Lower leg skin (tissue), 4 donors: ENCODE data around the gene SLIT3. TPM values are rescaled to one million over a fixed set of nuclear protein-coding genes. Genes with fewer than 3 reads are reported as not detected.
A peak's percentile ranks its signal among the peaks of the same experiment; 100 is the strongest.

Experiments used
- DNase-seq, 2 donors: peaks; one replicate each; pipeline ENCODE4 v3.0.0-alpha.2; 2019; ENCODE audit warnings: low spot score in 2 of 2
- H3K4me3 ChIP-seq: fragments of 200-600 bp; sonication (generic); 2 replicates; pipeline ENCODE4 v1.5.1; 2017; ENCODE audit warnings: mild to moderate bottlenecking, low read depth; ENCODE audit not compliant: poor library complexity, severe bottlenecking
- POLR2A ChIP-seq, 2 donors: fragments of 450-650 bp; IDR thresholded peaks; one replicate each; pipeline ENCODE4 v1.6.1; 2016 to 2017; ENCODE audit warnings: antibody characterized with exemption in 2 of 2, mild to moderate bottlenecking in 1 of 2, moderate library complexity in 1 of 2
- WGBS, 2 donors: methylation state at CpG; one replicate each; pipeline ENCODE4 v1.1.5; 2018; 5-methylcytosine and 5-hydroxymethylcytosine counted together
- intact Hi-C: fragments of 100-400 bp; cut with DNase I; formaldehyde crosslinking; loops from one replicate; pipeline ENCODE4 v1.15.0; 2023; ENCODE audit warnings: low total_unique reads
- total RNA-seq, 4 donors: library from RNA; depleted of rRNA; stranded (reverse); fragments of >200 nt; gene quantifications; one replicate each; pipeline ENCODE4 v1.1.0, GENCODE V29; 2016
- TF ChIP-seq, protein P1 (sequence below), 3 donors: fragments of 450-650 bp; IDR thresholded peaks; one replicate each; pipeline ENCODE4 v1.5.1; 2016; ENCODE audit warnings: antibody characterized with exemption in 3 of 3, mild to moderate bottlenecking in 3 of 3, moderate library complexity in 2 of 3

Gene SLIT3
- total RNA-seq, 4 donors from 2014 or later = 12.4 to 66.0 (median 22.8) TPM

DNA sequence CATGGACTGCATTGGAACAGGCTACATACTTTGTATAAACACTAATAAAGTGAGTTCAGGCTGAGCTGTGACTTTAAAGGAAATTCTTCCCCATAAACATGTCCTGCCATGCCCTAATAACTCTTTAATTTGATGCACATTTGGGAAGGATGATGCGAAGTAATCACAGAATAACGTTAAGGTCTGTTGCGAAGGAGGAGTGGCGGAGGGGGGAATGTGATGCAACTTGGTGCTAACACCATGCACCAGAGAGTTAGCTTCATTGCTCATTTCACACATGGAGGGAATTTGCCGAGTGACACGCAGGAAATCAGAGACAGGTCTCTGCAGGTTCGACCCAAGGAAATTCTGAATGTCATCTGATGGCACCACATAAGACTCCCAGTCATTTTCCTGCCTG lies 32.9 kb downstream of the SLIT3 start:
- H3K4me3 ChIP-seq = no peak overlapping the region
- DNase-seq = peak in 1 of 2 donors; percentile 88
- TF ChIP-seq, protein P1, sequence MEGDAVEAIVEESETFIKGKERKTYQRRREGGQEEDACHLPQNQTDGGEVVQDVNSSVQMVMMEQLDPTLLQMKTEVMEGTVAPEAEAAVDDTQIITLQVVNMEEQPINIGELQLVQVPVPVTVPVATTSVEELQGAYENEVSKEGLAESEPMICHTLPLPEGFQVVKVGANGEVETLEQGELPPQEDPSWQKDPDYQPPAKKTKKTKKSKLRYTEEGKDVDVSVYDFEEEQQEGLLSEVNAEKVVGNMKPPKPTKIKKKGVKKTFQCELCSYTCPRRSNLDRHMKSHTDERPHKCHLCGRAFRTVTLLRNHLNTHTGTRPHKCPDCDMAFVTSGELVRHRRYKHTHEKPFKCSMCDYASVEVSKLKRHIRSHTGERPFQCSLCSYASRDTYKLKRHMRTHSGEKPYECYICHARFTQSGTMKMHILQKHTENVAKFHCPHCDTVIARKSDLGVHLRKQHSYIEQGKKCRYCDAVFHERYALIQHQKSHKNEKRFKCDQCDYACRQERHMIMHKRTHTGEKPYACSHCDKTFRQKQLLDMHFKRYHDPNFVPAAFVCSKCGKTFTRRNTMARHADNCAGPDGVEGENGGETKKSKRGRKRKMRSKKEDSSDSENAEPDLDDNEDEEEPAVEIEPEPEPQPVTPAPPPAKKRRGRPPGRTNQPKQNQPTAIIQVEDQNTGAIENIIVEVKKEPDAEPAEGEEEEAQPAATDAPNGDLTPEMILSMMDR (IDR thresholded peaks at IDR 0.05) = no peak
- no peak for TF ChIP-seq POLR2A (IDR thresholded peaks at IDR 0.05)
- intact Hi-C loops = no loop called here
- 20 to 42% methylated on average over 7 of the region's 7 CpGs for WGBS, 2 donors

DNA sequence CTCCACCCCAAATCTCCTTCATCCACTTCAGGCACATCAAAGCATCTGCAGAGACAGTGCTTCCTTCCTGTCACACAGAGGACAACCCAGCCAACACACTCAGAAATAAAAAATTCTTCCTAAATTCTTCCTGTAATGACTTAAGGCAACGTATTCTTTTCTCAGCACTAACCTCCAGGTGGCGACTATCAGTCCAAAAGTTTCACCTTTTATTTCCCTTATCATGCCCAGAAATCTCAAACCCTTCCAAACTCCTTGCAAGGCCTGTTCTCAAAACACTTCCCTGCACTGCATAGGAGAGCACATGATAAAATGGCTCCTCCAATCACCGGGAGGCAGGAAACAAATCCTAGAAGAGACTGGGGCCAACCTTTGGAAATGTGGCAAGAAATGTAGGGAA lies 35.1 kb downstream of the SLIT3 start:
- no peak for DNase-seq
- WGBS, 2 donors = 58 to 62% methylated on average over 3 of the region's 3 CpGs
- no peak for TF ChIP-seq POLR2A (IDR thresholded peaks at IDR 0.05)
- TF ChIP-seq, protein P1 (IDR thresholded peaks at IDR 0.05) = no peak
- intact Hi-C loops = no loop called here
- no peak overlapping the region for H3K4me3 ChIP-seq

DNA sequence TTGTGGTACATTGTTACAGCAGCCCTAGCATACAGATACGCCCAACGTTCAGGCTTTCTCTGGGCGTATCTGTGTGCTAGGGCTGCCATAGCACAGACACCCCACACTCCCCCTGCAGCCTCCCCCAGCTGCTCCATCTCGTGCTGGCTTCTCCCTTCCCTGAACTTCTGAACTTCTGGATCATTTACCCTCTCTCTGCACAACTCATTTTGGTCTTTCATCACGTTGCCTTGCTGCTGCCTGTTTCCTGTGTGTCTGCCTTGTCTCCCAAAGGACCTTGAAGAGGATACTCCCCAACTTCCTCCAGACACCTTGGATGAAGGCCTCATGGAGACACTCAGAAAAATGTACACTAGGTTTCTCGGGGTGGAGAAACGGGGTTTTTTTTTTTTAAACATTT lies 37.3 kb downstream of the SLIT3 start:
- WGBS, 2 donors = 52 to 54% methylated on average over 7 of the region's 7 CpGs
- intact Hi-C loops = no loop called here
- DNase-seq = no peak
- no peak overlapping the region for H3K4me3 ChIP-seq
- TF ChIP-seq, protein P1 (IDR thresholded peaks at IDR 0.05) = no peak
- no peak for TF ChIP-seq POLR2A (IDR thresholded peaks at IDR 0.05)

DNA sequence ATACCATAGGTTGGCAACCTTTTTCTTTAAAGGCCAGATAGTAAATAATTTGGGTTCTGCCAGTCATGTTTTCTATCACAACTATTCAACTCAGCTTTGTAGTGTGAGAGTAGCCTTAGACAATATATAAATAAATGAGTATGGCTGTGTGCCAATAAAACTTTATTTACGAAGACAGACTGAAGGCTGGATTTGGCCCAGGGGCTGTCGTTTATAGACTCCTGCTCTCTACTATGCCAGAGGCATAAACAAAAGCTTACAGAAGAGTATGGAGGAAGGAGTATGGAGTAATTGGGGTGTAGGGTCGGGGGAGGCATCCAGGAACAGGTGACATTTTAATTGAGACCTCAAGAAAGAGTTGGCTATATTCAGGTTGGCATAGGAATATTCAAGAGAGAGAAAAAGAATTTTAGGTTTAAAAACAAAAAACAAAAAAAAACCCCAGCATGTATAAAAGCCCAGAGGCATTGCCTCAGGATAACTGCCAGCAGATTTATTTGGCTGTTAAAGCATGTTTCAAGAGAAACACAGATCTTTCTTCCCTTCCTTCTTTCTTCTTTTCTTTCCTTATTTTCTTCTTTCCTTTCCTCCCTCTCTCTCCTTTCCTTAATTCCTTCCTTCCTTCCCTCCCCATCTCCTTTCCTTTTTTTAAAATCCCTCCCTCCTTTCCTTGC lies 39.9 kb downstream of the SLIT3 start:
- DNase-seq = no peak
- H3K4me3 ChIP-seq = no peak overlapping the region
- no peak for TF ChIP-seq POLR2A (IDR thresholded peaks at IDR 0.05)
- TF ChIP-seq, protein P1 (IDR thresholded peaks at IDR 0.05) = no peak
- intact Hi-C loops = no loop called here
- WGBS, 2 donors = 29 to 31% methylated on average over 3 of the region's 3 CpGs

DNA sequence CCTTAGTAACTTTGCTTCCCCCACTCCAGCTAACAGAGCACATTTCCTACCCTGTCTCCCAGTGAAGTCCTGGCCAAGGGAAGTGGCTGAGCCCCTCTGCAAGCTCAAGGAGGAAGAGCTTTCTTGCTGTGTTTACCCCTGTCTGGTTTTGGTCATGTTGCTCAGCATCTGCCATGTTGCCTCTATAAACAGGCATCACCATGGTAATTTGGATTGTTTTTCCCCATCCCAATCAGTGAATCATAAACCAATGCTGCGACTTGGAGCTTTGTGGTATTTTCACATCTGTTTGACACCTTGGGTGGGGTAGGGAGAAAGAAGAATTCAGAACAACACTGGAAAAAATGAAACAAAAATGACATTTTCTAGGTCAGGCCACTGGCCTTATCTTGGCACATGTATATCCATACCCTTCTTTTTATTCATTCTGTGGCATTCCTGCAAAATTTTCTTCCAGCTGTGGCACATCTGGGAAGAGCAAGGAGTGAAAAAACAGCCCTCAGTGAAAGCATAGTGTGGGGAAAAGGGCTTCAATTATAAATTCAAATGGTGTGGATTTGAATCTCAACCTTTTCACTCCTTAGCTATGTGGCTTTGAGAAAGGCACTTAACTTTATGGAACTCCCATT lies 42.5 kb downstream of the SLIT3 start:
- TF ChIP-seq, protein P1 (IDR thresholded peaks at IDR 0.05) = no peak
- TF ChIP-seq POLR2A (IDR thresholded peaks at IDR 0.05) = no peak
- WGBS, 2 donors = 60% methylated on average over 1 of the region's 1 CpG
- H3K4me3 ChIP-seq = no peak overlapping the region
- intact Hi-C loops = no loop called here
- DNase-seq = no peak
